AG09309 (cell line): ENCODE results near the gene PHLPP1.

ENCODE experiments used
- DNase-seq: peaks from one replicate; pipeline ENCODE4 v3.0.0-alpha.2; 2010; ENCODE audit warnings: low read depth
- H3K4me3 ChIP-seq: 2 replicates; pipeline ENCODE4 v1.5.1; 2011; ENCODE audit warnings: mild to moderate bottlenecking, low read depth, low read length, moderate library complexity; ENCODE audit not compliant: control insufficient read depth
- TF ChIP-seq, protein P1 (sequence below): IDR thresholded peaks from 2 replicates; pipeline ENCODE4 v1.5.1; 2011; ENCODE audit warnings: mild to moderate bottlenecking, low read depth, low read length, inconsistent platforms; ENCODE audit not compliant: insufficient read depth, control insufficient read depth; ENCODE audit errors: missing control alignments

The PHLPP1 gene

DNA sequence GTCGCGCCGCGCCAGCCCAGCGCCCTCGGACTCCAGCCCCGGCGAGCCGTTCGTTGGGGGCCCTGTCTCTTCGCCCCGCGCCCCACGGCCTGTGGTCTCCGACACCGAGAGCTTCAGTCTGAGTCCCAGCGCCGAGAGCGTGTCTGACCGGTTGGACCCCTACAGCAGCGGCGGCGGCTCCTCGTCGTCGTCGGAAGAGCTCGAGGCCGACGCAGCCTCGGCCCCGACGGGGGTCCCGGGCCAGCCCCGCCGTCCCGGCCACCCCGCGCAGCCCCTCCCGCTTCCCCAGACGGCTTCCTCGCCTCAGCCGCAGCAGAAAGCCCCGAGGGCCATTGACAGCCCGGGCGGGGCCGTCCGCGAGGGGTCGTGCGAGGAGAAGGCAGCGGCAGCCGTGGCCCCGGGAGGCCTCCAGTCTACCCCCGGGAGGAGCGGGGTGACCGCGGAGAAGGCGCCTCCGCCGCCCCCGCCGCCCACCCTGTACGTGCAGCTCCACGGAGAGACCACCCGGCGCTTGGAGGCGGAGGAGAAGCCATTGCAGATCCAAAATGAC lies 1.4 kb downstream of the PHLPP1 start:
- DNase-seq, result no peak
- TF ChIP-seq, protein P1, sequence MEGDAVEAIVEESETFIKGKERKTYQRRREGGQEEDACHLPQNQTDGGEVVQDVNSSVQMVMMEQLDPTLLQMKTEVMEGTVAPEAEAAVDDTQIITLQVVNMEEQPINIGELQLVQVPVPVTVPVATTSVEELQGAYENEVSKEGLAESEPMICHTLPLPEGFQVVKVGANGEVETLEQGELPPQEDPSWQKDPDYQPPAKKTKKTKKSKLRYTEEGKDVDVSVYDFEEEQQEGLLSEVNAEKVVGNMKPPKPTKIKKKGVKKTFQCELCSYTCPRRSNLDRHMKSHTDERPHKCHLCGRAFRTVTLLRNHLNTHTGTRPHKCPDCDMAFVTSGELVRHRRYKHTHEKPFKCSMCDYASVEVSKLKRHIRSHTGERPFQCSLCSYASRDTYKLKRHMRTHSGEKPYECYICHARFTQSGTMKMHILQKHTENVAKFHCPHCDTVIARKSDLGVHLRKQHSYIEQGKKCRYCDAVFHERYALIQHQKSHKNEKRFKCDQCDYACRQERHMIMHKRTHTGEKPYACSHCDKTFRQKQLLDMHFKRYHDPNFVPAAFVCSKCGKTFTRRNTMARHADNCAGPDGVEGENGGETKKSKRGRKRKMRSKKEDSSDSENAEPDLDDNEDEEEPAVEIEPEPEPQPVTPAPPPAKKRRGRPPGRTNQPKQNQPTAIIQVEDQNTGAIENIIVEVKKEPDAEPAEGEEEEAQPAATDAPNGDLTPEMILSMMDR, result no peak

DNA sequence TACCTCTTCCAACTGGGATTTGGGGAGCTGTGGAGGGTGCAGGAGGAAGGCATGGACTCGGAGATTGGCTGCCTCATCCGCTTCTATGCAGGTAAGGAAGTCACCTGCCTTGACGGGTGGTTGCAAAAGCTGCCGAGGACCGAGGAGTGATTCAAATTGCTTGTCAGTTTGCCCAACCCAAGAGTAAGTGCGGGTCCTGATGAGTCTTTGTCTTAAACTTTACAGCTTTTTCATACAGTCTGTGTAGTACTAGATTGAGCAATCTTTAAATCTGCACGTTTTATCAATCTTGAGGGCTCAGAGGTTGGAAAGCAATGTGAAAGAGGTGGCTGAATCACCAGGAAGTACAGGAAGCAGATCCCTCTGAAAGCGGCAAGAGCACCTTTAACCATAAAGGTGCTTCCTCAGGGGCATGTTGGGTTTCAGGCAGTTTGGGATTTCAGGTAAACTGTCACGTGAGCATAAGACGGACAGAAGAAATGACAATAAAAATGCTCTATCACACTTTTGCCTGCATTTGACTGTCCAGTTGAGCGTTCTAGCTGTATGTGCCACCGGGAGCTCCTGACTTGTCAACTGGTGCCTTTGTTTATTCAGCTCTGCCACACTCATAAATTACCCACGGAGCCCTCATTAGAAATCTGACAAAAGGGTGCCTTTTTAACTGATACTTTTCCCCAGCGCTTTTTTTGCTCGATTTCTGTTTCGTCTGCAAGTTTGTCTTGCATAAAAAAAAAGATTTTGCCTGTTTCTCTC lies 2.0 kb downstream of the PHLPP1 start:
- H3K4me3 ChIP-seq, result peak overlapping the region; percentile 53
- TF ChIP-seq, protein P1, result no peak
- peak; percentile 40 for DNase-seq

More for the DNA sequence above, 1.4 kb downstream of the PHLPP1 start:
- H3K4me3 ChIP-seq, result peak overlapping the region; percentile 53

DNA sequence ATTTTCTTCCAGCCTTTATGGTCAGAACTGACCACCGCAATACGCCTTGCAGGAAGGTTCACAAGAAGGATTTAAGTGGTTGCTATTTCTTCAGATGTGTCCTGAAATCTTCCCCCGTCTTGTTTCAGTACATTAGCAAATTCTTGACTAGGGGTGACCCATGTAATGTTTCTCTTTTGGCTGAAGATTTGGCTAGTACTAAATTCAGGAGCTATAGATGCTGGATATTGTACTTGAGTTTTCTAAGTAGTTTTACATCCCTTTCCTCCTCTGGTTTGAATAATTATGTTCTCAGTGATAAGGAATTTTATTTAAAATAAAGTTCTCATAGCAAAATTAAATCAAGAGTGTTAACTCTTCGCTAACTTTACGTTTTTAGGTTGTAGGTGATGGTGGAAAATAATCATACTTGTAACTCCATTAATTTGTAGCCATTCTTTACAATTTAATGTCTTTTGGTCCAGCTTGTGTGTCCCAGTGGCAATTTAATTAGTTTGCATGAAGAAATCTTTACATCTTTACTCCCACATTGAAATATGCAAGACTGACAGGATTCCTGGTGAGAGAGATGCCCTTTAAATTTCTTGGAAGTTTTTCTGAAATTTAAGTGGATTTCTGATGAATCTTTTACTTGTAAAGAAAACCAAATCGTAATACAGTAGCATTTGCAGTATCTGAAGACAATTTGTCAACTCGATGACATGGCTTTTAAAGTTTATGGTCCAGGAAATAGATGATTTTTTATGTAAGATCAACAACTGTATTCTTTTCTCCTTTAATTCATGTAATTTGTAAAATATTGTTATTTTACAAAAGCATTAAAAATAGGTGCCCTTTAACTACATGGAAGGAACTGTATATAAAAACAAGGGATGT lies 2.8 kb downstream of the PHLPP1 start:
- peak overlapping the region; percentile 53 for H3K4me3 ChIP-seq
- DNase-seq, result no peak
- TF ChIP-seq, protein P1, result no peak

DNA sequence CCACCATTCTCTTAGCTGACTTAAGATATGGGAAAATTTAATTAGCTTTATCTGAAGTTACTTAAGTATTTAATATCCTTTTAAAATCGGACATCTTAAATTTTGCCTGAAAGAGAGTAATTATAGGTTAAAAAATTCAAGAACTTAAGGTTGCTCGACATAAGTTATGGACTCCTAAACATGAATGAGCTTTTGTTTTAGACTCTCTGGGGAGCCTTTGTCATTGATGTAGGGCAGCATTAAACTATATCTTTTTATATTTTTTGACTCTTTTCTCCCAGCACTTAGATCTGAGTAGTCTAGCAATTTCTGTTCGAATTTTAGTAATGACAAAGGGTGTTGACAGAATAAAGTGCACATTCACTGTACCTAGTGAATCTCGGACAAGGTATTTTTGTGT lies 4.7 kb downstream of the PHLPP1 start:
- DNase-seq, result no peak
- TF ChIP-seq, protein P1, result no peak
- H3K4me3 ChIP-seq, result no peak overlapping the region

DNA sequence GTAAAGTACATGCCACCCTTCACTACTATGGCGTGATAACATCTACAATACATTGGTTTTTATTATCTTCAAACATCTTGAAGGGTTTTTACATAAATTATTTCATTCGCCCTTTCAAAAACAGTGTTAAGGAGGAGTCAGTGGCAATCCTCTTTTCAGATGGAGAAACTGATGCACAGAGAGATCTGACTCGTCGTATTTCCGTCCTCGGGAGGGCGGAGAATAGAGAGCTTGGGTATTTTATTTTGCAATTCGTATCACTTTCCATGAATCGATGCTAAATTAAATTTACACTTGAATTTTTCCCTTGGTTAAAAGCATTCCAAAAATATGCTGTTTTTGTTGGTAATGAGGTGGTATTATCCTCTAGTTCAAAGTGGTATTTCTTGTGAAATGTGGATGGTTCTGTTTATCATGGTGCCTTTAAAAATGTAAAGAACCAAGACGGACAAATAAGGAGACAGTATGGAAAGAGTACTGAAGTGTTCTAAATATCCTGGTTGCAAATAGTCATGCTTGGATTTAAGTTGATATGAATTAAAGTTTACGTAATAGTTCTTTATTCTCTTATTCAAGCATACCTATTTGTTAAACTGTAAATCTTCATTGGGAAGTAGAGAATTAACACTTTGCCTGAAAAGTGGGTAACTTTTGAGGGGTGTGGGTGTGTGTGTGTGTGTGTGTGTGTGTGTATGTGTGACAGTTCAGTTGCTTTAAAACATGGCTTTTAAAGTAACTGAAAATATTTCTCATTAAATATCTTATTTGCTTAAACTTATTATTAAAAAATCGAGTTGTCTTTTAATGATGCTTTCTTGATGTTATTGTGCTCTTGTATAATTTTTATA lies 5.6 kb downstream of the PHLPP1 start:
- DNase-seq, result no peak
- H3K4me3 ChIP-seq, result no peak overlapping the region
- TF ChIP-seq, protein P1, result no peak
